SK-N-SH (cell line): ENCODE data around the gene KLHL20. TPM values are rescaled to one million over a fixed set of nuclear protein-coding genes. Genes with fewer than 3 reads are reported as not detected.

ENCODE experiments used
- CTCF ChIA-PET: fragments of 300-600, 350-600 bp; formaldehyde crosslinking; extraction: SDS; loops from one replicate; lab custom pipeline; 2021; lab: Yijun Ruan, JAX
- POLR2A ChIA-PET: fragments of 350-600 bp; sonication (Branson Sonifier 250); formaldehyde crosslinking; extraction: SDS; loops from one replicate; lab custom pipeline; 2020; ENCODE audit warnings: antibody characterized with exemption, inconsistent platforms; lab: Yijun Ruan, JAX
- DNase-seq: peaks from one replicate; pipeline ENCODE4 v3.0.0; 2012
- H2AFZ ChIP-seq: fragments of 200-600 bp; sonication (generic); 2 replicates; pipeline ENCODE4 v1.8.1; 2016; ENCODE audit warnings: antibody characterized with exemption, mild to moderate bottlenecking, low read depth
- H3F3A ChIP-seq: fragments of 200-600 bp; sonication (generic); replicated peaks from 2 replicates; pipeline ENCODE3; 2016; ENCODE audit warnings: antibody characterized with exemption, mild to moderate bottlenecking; ENCODE audit not compliant: insufficient read depth
- H3K27ac ChIP-seq, 2 experiments: fragments of 200-500 bp in 1 of 2; fragments of 200-600 bp in 1 of 2; sonication (Bioruptor generic) in 1 of 2; sonication (generic), shearing (Covaris generic) in 1 of 2; 2 replicates each; pipeline versions ENCODE4 v1.5.1 to v1.6.1; 2014 to 2016; ENCODE audit warnings: low read depth in 2 of 2, inconsistent platforms in 1 of 2, low read length in 1 of 2, mild to moderate bottlenecking in 1 of 2, mixed read lengths in 1 of 2
- H3K27me3 ChIP-seq: fragments of 200-600 bp; sonication (generic), shearing (Covaris generic); 2 replicates; pipeline ENCODE4 v1.6.1; 2016; ENCODE audit warnings: mixed run types; ENCODE audit not compliant: insufficient read depth
- H3K36me3 ChIP-seq, 2 experiments: fragments of 200-500 bp in 1 of 2; fragments of 200-600 bp in 1 of 2; sonication (Bioruptor generic) in 1 of 2; sonication (generic) in 1 of 2; replicated peaks in 1 of 2; 2 replicates each; pipeline versions ENCODE3 to v1.5.1; 2014 to 2016; ENCODE audit warnings: low read length in 1 of 2, mild to moderate bottlenecking in 1 of 2; ENCODE audit not compliant: insufficient read depth in 2 of 2, control insufficient read depth in 1 of 2
- H3K4me1 ChIP-seq, 2 experiments: fragments of 200-500 bp in 1 of 2; fragments of 200-600 bp in 1 of 2; sonication (Bioruptor generic) in 1 of 2; sonication (generic), shearing (Covaris generic) in 1 of 2; 2 replicates each; pipeline versions ENCODE4 v1.5.1 to v1.6.1; 2014 to 2016; ENCODE audit warnings: low read depth in 1 of 2, low read length in 1 of 2, mixed run types in 1 of 2; ENCODE audit not compliant: insufficient read depth in 2 of 2, control insufficient read depth in 1 of 2
- H3K4me2 ChIP-seq: fragments of 200-600 bp; sonication (generic), shearing (Covaris generic); 2 replicates; pipeline ENCODE4 v1.6.1; 2017; ENCODE audit warnings: mixed run types
- H3K4me3 ChIP-seq, 2 experiments: fragments of 200-500 bp in 1 of 2; fragments of 200-600 bp in 1 of 2; sonication (Bioruptor generic) in 1 of 2; sonication (generic), shearing (Covaris generic) in 1 of 2; 2 replicates each; pipeline versions ENCODE4 v1.5.1 to v1.8.1; 2014 to 2016; ENCODE audit warnings: low read depth in 2 of 2, inconsistent platforms in 1 of 2, low read length in 1 of 2, mild to moderate bottlenecking in 1 of 2, mixed read lengths in 1 of 2, moderate library complexity in 1 of 2
- H3K79me2 ChIP-seq: fragments of 200-600 bp; sonication (generic); 2 replicates; pipeline ENCODE4 v1.8.1; 2017; ENCODE audit warnings: mild to moderate bottlenecking; ENCODE audit not compliant: insufficient read depth
- H3K9ac ChIP-seq: fragments of 200-600 bp; sonication (generic); 2 replicates; pipeline ENCODE4 v1.6.1; 2017; ENCODE audit warnings: mixed run types
- H3K9me2 ChIP-seq: fragments of 200-600 bp; sonication (generic); 2 replicates; pipeline ENCODE4 v1.6.1; 2017; ENCODE audit warnings: mixed run types
- H3K9me3 ChIP-seq: fragments of 200-600 bp; sonication (generic); 2 replicates; pipeline ENCODE4 v1.6.1; 2017; ENCODE audit warnings: mixed run types, mild to moderate bottlenecking, moderate library complexity
- H4K20me1 ChIP-seq: fragments of 200-600 bp; sonication (generic); 2 replicates; pipeline ENCODE4 v1.6.1; 2017; ENCODE audit warnings: mild to moderate bottlenecking, mixed run types; ENCODE audit not compliant: insufficient read depth
- CHD2 ChIP-seq: fragments of 150-350 bp; IDR thresholded peaks from 2 replicates; pipeline ENCODE4 v1.6.1; 2018; ENCODE audit warnings: low read length; ENCODE audit not compliant: partially characterized antibody
- ELF1 ChIP-seq: IDR thresholded peaks from 2 replicates; pipeline ENCODE4 v1.4.0; 2012
- EP300 ChIP-seq, 2 experiments: IDR thresholded peaks; 2 replicates each; pipeline versions ENCODE4 v1.4.0 to v1.6.1; 2012; ENCODE audit warnings: borderline replicate concordance in 1 of 2, low read depth in 1 of 2, low read length in 1 of 2
- EZH2phosphoT487 ChIP-seq: fragments of 200-600 bp; sonication (generic); IDR thresholded peaks from 2 replicates; pipeline ENCODE4 v1.6.1; 2017; ENCODE audit warnings: low read depth, mixed run types, mild to moderate bottlenecking, antibody characterized with exemption, moderate library complexity, borderline replicate concordance
- GABPA ChIP-seq: IDR thresholded peaks from 2 replicates; pipeline ENCODE4 v1.4.0; 2012; ENCODE audit warnings: low read depth, mild to moderate bottlenecking
- JUND ChIP-seq: IDR thresholded peaks from 2 replicates; pipeline ENCODE4 v1.4.0; 2012
- MXI1 ChIP-seq: IDR thresholded peaks from 2 replicates; pipeline ENCODE4 v1.6.1; 2012; ENCODE audit warnings: mild to moderate bottlenecking, low read depth, low read length, improper control_type of control experiment
- POLR2AphosphoS5 ChIP-seq: IDR thresholded peaks from 2 replicates; pipeline ENCODE4 v1.6.1; 2012; ENCODE audit warnings: low read depth, low read length
- RCOR1 ChIP-seq: fragments of 150-350 bp; IDR thresholded peaks from 2 replicates; pipeline ENCODE4 v1.6.1; 2017; ENCODE audit warnings: antibody characterized with exemption, low read length
- RFX5 ChIP-seq: IDR thresholded peaks from 2 replicates; pipeline ENCODE4 v1.6.1; 2012; ENCODE audit warnings: mild to moderate bottlenecking, improper control_type of control experiment, low read length
- SMC3 ChIP-seq: IDR thresholded peaks from 2 replicates; pipeline ENCODE4 v1.6.1; 2012; ENCODE audit warnings: low read depth, low read length, improper control_type of control experiment
- TCF12 ChIP-seq: IDR thresholded peaks from 2 replicates; pipeline ENCODE4 v1.4.0; 2012
- YY1 ChIP-seq: IDR thresholded peaks from 2 replicates; pipeline ENCODE4 v1.4.0; 2012; ENCODE audit warnings: low read depth, mild to moderate bottlenecking
- WGBS: methylation state at CpG from one replicate; pipeline ENCODE4 v1.1.6; 2017; ENCODE audit warnings: low lambda C conversion rate; 5-methylcytosine and 5-hydroxymethylcytosine counted together
- polyA plus RNA-seq, 3 experiments: library from polyadenylated mRNA; depleted of rRNA; stranded (reverse); fragments of >200 nt; gene quantifications; 2 replicates each; pipeline ENCODE4 v1.2.3, GENCODE V29; 2012
- TF ChIP-seq, protein P1 (sequence below): fragments of 200-600 bp; sonication (generic); IDR thresholded peaks from 2 replicates; pipeline ENCODE4 v1.6.1; 2017; ENCODE audit warnings: antibody characterized with exemption, mild to moderate bottlenecking, moderate library complexity
- TF ChIP-seq, protein P2 (sequence below): fragments of 150-350 bp; IDR thresholded peaks from 2 replicates; pipeline ENCODE4 v1.6.1; 2017; ENCODE audit warnings: antibody characterized with exemption, low read length, low read depth, borderline replicate concordance
- TF ChIP-seq, protein P3 (sequence below): fragments of 150-350 bp; IDR thresholded peaks from 2 replicates; pipeline ENCODE4 v1.6.1; 2016; ENCODE audit warnings: mild to moderate bottlenecking, low read depth, low read length
- TF ChIP-seq, protein P4 (sequence below): IDR thresholded peaks from 2 replicates; pipeline ENCODE4 v1.6.1; 2012; ENCODE audit warnings: mild to moderate bottlenecking, low read depth, low read length, moderate library complexity
- TF ChIP-seq, protein P5 (sequence below): IDR thresholded peaks from 2 replicates; pipeline ENCODE4 v1.4.0; 2012; ENCODE audit warnings: low read depth, borderline replicate concordance

KLHL20 gene, protein sequence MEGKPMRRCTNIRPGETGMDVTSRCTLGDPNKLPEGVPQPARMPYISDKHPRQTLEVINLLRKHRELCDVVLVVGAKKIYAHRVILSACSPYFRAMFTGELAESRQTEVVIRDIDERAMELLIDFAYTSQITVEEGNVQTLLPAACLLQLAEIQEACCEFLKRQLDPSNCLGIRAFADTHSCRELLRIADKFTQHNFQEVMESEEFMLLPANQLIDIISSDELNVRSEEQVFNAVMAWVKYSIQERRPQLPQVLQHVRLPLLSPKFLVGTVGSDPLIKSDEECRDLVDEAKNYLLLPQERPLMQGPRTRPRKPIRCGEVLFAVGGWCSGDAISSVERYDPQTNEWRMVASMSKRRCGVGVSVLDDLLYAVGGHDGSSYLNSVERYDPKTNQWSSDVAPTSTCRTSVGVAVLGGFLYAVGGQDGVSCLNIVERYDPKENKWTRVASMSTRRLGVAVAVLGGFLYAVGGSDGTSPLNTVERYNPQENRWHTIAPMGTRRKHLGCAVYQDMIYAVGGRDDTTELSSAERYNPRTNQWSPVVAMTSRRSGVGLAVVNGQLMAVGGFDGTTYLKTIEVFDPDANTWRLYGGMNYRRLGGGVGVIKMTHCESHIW
- polyA plus RNA-seq (2012; rRNA removed): 14.0 and 20.1 TPM in 2 replicates
- 20.8 and 22.7 TPM in 2 replicates for polyA plus RNA-seq (2012; cell fraction: cytosol; rRNA removed)
- polyA plus RNA-seq (2012; cell fraction: nucleus; rRNA removed): 10.2 and 17.7 TPM in 2 replicates

DNA sequence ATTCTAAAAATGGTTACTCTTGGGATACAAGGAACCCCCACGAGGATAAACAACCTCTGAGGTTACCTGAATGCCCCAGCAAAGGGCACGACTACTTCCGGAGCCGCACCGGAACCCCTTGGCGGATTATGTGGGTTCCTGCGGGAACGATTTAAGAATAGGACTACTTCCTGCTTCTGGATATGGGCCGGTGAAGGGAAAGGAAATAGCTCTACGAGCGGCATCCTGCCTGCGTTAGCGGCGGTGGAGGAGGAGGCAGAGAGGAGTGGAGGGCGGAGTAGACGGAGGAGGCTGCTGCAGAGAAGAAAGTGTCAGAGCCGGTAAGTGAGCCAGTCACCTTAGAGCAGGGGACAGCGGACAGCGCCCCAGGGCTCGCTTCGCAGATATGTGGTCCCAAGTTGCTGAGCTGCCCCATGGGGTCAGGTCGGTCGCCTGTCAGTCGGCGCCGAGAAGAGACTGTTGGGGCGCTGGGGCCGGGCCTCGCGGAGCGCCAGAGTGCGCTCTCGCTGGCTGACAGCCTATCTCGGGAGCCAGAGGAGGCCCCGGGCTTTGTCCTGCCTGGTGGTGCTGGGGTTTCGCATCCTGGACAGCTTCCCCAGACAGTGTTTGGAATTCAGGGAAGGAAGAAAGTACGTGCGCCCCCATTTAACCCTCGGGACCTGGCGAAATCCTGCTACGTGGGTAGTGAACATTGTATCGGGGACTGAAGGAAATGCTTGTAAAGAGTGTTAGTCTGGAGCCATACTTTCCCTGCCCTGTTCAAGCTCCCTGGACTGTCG is at the start of gene KLHL20:
Gene KLHL20, plus strand, starts transcription at position 223 of the 779 bp plus-strand sequence. CDS start 1,063 bp downstream, outside the sequence.
- Histone ChIP-seq H3K27ac (peak within 1 kb of the TSS; percentile 78 to 91), H3K79me2 (peaks cover 50% of the 10 kb centered on the region), H3K9me3 (no peaks in the 10 kb centered on the region), H3K4me3 (peak within 1 kb of the TSS; percentile 90 to 98), H3K27me3 (peaks cover 9% of the 10 kb centered on the region; the same call in 1 of the 2 replicates), H3K36me3 (peaks cover 4 to 13% of the 10 kb centered on the region in 2 experiments), H3K4me2 (peak within 1 kb of the TSS; percentile 83), H3F3A (peaks cover 13% of the 10 kb centered on the region), H3K9me2 (no peaks in the 10 kb centered on the region), H4K20me1 (no peaks in the 10 kb centered on the region), H3K9ac (peak within 1 kb of the TSS; percentile 72), H2AFZ (peak within 1 kb of the TSS; percentile 99), H3K4me1 (peaks cover 5 to 15% of the 10 kb centered on the region in 2 experiments; a peak in 1 of 4 replicates)
- under 1% methylated on average over 22 of the region's 43 CpGs for WGBS
- POLR2A ChIA-PET: interaction anchor here (0.6 to 1.6 kb wide), 2 partner anchors 148 to 153 kb away, joined by 3 to 5 read pairs; partner anchors contain the start of genes GAS5 and ZBTB37
- CTCF ChIA-PET: interaction anchor here (1.0 to 2.3 kb wide), 7 partner anchors 10 to 285 kb away, joined by 3 to 5 read pairs (median 4); partner anchors contain the start of genes CENPL and DARS2
- peak; percentile 84 for DNase-seq
- TF ChIP-seq, protein P1, sequence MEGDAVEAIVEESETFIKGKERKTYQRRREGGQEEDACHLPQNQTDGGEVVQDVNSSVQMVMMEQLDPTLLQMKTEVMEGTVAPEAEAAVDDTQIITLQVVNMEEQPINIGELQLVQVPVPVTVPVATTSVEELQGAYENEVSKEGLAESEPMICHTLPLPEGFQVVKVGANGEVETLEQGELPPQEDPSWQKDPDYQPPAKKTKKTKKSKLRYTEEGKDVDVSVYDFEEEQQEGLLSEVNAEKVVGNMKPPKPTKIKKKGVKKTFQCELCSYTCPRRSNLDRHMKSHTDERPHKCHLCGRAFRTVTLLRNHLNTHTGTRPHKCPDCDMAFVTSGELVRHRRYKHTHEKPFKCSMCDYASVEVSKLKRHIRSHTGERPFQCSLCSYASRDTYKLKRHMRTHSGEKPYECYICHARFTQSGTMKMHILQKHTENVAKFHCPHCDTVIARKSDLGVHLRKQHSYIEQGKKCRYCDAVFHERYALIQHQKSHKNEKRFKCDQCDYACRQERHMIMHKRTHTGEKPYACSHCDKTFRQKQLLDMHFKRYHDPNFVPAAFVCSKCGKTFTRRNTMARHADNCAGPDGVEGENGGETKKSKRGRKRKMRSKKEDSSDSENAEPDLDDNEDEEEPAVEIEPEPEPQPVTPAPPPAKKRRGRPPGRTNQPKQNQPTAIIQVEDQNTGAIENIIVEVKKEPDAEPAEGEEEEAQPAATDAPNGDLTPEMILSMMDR: peak; percentile 33
- TF ChIP-seq RFX5 (no peak), CHD2 (peak; percentile 89), EP300 (IDR thresholded peaks at IDR 0.05; ENCODE audit: borderline replicate concordance in 1 of 2, low read depth in 1 of 2, low read length in 1 of 2) (0 out of 4 replicates have a peak, but pooled peaks of 1 of the 2 experiments have one; percentile 23), MXI1 (peak; percentile 76), GABPA (peak; percentile 99), RCOR1 (peak; percentile 45; the same call in 1 of the 2 replicates), YY1 (peak; percentile 60; the same call in 1 of the 2 replicates), POLR2AphosphoS5 (peak; percentile 95), ELF1 (peak; percentile 93), SMC3 (peak; percentile 14; the same call in 1 of the 2 replicates), JUND (0 out of 2 replicates have a peak, but pooled peaks have one; percentile 14), TCF12 (peak; percentile 51; the same call in 1 of the 2 replicates), EZH2phosphoT487 (no peak)
- TF ChIP-seq, protein P2, sequence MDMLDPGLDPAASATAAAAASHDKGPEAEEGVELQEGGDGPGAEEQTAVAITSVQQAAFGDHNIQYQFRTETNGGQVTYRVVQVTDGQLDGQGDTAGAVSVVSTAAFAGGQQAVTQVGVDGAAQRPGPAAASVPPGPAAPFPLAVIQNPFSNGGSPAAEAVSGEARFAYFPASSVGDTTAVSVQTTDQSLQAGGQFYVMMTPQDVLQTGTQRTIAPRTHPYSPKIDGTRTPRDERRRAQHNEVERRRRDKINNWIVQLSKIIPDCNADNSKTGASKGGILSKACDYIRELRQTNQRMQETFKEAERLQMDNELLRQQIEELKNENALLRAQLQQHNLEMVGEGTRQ: no peak
- TF ChIP-seq, protein P3, sequence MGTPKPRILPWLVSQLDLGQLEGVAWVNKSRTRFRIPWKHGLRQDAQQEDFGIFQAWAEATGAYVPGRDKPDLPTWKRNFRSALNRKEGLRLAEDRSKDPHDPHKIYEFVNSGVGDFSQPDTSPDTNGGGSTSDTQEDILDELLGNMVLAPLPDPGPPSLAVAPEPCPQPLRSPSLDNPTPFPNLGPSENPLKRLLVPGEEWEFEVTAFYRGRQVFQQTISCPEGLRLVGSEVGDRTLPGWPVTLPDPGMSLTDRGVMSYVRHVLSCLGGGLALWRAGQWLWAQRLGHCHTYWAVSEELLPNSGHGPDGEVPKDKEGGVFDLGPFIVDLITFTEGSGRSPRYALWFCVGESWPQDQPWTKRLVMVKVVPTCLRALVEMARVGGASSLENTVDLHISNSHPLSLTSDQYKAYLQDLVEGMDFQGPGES: peak; percentile 24; the same call in 1 of the 2 replicates
- TF ChIP-seq, protein P4, sequence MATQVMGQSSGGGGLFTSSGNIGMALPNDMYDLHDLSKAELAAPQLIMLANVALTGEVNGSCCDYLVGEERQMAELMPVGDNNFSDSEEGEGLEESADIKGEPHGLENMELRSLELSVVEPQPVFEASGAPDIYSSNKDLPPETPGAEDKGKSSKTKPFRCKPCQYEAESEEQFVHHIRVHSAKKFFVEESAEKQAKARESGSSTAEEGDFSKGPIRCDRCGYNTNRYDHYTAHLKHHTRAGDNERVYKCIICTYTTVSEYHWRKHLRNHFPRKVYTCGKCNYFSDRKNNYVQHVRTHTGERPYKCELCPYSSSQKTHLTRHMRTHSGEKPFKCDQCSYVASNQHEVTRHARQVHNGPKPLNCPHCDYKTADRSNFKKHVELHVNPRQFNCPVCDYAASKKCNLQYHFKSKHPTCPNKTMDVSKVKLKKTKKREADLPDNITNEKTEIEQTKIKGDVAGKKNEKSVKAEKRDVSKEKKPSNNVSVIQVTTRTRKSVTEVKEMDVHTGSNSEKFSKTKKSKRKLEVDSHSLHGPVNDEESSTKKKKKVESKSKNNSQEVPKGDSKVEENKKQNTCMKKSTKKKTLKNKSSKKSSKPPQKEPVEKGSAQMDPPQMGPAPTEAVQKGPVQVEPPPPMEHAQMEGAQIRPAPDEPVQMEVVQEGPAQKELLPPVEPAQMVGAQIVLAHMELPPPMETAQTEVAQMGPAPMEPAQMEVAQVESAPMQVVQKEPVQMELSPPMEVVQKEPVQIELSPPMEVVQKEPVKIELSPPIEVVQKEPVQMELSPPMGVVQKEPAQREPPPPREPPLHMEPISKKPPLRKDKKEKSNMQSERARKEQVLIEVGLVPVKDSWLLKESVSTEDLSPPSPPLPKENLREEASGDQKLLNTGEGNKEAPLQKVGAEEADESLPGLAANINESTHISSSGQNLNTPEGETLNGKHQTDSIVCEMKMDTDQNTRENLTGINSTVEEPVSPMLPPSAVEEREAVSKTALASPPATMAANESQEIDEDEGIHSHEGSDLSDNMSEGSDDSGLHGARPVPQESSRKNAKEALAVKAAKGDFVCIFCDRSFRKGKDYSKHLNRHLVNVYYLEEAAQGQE: peak; percentile 59
- TF ChIP-seq, protein P5, sequence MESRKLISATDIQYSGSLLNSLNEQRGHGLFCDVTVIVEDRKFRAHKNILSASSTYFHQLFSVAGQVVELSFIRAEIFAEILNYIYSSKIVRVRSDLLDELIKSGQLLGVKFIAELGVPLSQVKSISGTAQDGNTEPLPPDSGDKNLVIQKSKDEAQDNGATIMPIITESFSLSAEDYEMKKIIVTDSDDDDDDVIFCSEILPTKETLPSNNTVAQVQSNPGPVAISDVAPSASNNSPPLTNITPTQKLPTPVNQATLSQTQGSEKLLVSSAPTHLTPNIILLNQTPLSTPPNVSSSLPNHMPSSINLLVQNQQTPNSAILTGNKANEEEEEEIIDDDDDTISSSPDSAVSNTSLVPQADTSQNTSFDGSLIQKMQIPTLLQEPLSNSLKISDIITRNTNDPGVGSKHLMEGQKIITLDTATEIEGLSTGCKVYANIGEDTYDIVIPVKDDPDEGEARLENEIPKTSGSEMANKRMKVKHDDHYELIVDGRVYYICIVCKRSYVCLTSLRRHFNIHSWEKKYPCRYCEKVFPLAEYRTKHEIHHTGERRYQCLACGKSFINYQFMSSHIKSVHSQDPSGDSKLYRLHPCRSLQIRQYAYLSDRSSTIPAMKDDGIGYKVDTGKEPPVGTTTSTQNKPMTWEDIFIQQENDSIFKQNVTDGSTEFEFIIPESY: 0 out of 2 replicates have a peak, but pooled peaks have one; percentile 46
